ENCODE data around the gene ADAMTS14.

The ADAMTS14 gene

GRCh38 chr10:70736525-70736924 is 64.2 kb downstream of the ADAMTS14 start:
- no peak for DNase-seq

GRCh38 chr10:70737250-70737649 is 64.9 kb downstream of the ADAMTS14 start:
- no peak for DNase-seq

GRCh38 chr10:70738006-70738760 is 65.9 kb downstream of the ADAMTS14 start:
- DNase-seq = no peak

- no peak for DNase-seq
Measured at GRCh38 chr10:70738761-70739121, 66.4 kb downstream of the ADAMTS14 start.

DNA sequence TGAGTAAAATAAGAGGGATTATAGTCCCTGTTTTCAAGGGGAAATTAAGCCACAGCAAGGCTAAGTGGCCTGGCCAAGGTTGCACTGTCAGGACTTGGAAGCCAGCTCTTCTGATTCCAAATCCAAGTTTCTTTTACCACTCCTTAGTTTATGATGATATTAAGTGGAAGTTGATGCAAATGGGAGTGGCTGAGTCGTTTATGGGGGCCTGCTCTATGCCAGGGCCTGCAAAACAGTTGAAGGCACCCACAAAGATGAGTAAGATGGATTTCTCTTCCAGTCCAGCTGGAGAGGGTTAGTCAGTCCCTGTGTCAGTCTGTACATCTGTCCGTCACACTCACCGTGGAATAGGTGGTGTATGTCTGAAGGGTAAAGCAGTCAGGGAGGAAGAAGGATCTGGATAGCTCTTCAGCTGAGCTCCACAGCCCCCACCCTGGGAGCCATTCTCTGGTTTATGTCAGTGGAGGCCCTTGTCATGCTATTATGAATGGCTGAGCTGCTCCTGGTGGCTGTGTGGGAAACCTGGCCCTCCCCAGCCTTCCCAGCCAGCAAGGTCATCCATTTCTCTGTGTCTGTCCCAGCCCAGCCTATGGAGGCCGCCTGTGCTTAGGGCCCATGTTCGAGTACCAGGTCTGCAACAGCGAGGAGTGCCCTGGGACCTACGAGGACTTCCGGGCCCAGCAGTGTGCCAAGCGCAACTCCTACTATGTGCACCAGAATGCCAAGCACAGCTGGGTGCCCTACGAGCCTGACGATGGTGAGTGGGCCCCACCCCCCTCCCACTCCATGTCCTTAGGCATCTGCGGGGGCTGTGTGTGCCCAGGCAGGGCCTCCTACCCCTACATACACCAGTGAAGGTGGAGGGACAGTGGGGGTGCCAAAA is 68.3 kb downstream of the ADAMTS14 start:
- DNase-seq = no peak

GRCh38 chr10:70742537-70743429 is 70.5 kb downstream of the ADAMTS14 start:
- no peak for DNase-seq

- no peak for DNase-seq
Measured at GRCh38 chr10:70743430-70743788, 71.1 kb downstream of the ADAMTS14 start.

- no peak for DNase-seq
Measured at GRCh38 chr10:70743879-70744278, 71.6 kb downstream of the ADAMTS14 start.

GRCh38 chr10:70744617-70745143 is 72.4 kb downstream of the ADAMTS14 start:
- no peak for DNase-seq

GRCh38 chr10:70745555-70745954 is 73.2 kb downstream of the ADAMTS14 start:
- DNase-seq = no peak

GRCh38 chr10:70747192-70747965 is 75.1 kb downstream of the ADAMTS14 start:
- DNase-seq = no peak

DNA sequence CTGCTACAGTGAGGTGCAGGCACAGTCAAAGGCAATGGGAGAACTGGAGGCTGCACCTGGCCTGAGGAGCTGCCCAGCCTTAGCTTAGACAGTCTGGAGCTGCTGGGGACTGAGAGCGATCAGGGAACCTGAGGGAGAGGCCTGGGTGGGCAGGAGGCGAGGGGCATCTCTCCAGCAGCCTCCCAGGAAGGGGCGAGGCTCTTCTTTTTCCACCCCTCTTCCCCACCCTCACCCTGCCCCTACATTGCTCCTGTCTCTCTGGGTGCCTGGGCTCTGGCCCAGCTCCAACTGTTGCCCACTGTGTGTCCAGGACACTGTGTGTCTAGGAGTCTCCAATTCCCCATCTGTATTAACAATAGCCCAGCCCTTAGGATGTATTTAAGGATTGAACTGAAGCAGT is 76.0 kb downstream of the ADAMTS14 start:
- no peak for DNase-seq

GRCh38 chr10:70748801-70749573 is 76.7 kb downstream of the ADAMTS14 start:
- no peak for DNase-seq

DNA sequence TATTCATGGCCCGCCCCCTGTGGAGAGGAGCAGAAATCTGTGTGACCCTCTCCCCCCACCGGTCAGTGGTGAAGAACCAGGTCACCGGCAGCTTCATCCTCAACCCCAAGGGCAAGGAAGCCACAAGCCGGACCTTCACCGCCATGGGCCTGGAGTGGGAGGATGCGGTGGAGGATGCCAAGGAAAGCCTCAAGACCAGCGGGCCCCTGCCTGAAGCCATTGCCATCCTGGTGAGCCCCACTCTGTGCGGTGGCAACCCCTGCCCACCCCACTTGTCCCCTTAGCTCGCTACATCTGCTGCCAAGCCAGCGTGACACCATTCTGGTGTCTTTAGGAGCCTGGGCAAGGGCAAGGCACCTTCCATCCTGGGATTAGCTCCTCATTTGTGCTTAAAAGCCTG is 77.5 kb downstream of the ADAMTS14 start:
- no peak for DNase-seq

GRCh38 chr10:70750156-70750703 is 77.9 kb downstream of the ADAMTS14 start:
- no peak for DNase-seq

- no peak for DNase-seq
Measured at GRCh38 chr10:70751356-70751755, 79.0 kb downstream of the ADAMTS14 start.

- DNase-seq = no peak
Measured at GRCh38 chr10:70751991-70752390, 79.7 kb downstream of the ADAMTS14 start.

GRCh38 chr10:70752571-70752970 is 80.3 kb downstream of the ADAMTS14 start:
- DNase-seq = no peak

DNA sequence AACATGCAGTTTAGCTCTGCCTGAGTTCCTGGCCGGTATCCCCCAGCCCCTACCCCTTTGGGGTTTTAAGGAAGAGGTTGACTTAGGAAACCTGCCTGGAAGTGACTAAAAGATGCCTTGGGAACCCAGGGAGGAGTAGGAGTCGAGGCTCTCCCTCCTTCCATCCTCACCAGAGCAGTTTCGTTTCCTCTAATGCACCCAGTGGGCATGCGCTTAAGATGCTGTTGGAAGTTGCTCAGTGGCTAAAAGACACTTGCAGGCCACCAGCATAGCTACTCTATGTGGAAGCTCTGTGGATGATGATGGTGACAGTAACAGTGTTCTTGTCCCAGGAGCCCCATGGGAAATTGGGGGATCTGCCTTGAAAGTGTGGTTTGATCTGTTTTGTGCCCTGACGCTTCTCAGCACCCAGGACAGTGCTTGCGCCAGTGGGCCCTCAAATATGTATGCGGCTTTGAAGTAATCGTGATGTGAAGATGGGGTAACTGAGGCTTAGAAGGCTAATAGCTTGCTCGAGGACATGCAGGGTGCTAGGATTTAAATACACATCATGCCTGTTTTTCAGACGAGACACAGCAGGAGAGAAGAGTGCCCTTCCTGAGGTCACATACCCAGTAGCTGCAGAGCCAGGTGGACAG is 80.8 kb downstream of the ADAMTS14 start:
- DNase-seq = no peak

DNA sequence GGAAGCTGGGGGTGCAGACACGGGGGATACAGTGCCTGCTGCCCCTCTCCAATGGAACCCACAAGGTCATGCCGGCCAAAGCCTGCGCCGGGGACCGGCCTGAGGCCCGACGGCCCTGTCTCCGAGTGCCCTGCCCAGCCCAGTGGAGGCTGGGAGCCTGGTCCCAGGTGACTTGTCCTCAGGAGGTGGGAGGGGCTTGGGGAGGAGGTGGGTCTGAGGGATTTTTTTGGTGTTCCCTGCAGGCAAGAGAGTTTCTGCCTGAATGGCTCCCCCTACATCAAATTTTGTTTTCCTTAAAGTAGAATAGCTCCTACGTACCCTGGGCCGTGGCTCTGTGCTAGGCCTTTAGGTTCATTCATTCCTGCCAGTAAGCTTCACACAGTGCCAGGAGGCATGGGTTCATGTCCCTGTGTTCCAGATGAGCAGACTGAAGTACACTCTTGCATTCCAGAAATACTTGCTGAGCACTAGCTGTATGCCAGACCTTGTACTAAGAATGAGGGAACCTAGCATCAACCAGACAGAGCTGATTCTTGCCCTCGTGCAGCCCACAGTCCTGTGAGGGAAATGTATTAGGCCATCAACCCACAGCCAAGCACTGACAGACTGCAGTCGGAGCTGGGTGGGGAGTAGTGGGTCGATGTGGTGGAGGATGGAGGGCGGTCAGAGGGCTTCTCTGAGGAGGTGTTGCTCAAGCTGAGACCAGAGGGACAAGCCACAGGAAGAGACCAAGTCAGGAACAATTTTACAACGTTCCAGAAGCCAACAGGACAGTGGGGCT is 81.7 kb downstream of the ADAMTS14 start:
- DNase-seq = no peak

All from effector CD8-positive, alpha-beta T cell (primary cell).